Smooth muscle cell of the brain vasculature (primary cell): ENCODE measurements around the gene SSH3.

Source experiments
- DNase-seq: peaks from one replicate; pipeline ENCODE4 v3.0.0-alpha.2; 2012; ENCODE audit warnings: low read depth, low spot score

SSH3 gene

GRCh38 chr11:67280341-67280787, 23.0 kb upstream of the SSH3 start:
- DNase-seq, result no peak

- no peak for DNase-seq
These were observed 22.4 kb upstream of the SSH3 start for GRCh38 chr11:67280788-67281551.

GRCh38 chr11:67281552-67282150, 21.7 kb upstream of the SSH3 start:
- no peak for DNase-seq

GRCh38 chr11:67282155-67282875, 21.0 kb upstream of the SSH3 start:
- no peak for DNase-seq

- DNase-seq, result no peak
These were observed 20.4 kb upstream of the SSH3 start for GRCh38 chr11:67282876-67283371.

- DNase-seq, result no peak
These were observed 19.8 kb upstream of the SSH3 start for GRCh38 chr11:67283481-67283963.

GRCh38 chr11:67284811-67285540, 18.4 kb upstream of the SSH3 start:
- DNase-seq, result no peak

- no peak for DNase-seq
These were observed 17.5 kb upstream of the SSH3 start for GRCh38 chr11:67285541-67286498.

GRCh38 chr11:67286621-67287333, 16.6 kb upstream of the SSH3 start:
- DNase-seq, result no peak

- no peak for DNase-seq
These were observed 15.8 kb upstream of the SSH3 start for GRCh38 chr11:67287355-67288197.

GRCh38 chr11:67288198-67288451, 15.2 kb upstream of the SSH3 start:
- DNase-seq, result no peak

- DNase-seq, result peak; percentile 58
These were observed 14.7 kb upstream of the SSH3 start for GRCh38 chr11:67288452-67289225.

GRCh38 chr11:67289226-67289650, 14.1 kb upstream of the SSH3 start, which contains the start of gene ANKRD13D:
Gene ANKRD13D, plus strand, starts transcription at chr11:67289303. Its CDS starts 158 bp downstream, at chr11:67289461.
- DNase-seq, result no peak

- DNase-seq, result no peak
These were observed 13.5 kb upstream of the SSH3 start for GRCh38 chr11:67289651-67290479.

- DNase-seq, result no peak
These were observed 12.5 kb upstream of the SSH3 start for GRCh38 chr11:67290801-67291200.

GRCh38 chr11:67291481-67292381, 11.6 kb upstream of the SSH3 start:
- no peak for DNase-seq
